ENCODE results near the gene ATXN1. TPM values are rescaled to one million over a fixed set of nuclear protein-coding genes. Genes with fewer than 3 reads are reported as not detected.

Gene ATXN1
- total RNA-seq, 2 donors from 2014 or later, result 121 to 135 TPM

DNA sequence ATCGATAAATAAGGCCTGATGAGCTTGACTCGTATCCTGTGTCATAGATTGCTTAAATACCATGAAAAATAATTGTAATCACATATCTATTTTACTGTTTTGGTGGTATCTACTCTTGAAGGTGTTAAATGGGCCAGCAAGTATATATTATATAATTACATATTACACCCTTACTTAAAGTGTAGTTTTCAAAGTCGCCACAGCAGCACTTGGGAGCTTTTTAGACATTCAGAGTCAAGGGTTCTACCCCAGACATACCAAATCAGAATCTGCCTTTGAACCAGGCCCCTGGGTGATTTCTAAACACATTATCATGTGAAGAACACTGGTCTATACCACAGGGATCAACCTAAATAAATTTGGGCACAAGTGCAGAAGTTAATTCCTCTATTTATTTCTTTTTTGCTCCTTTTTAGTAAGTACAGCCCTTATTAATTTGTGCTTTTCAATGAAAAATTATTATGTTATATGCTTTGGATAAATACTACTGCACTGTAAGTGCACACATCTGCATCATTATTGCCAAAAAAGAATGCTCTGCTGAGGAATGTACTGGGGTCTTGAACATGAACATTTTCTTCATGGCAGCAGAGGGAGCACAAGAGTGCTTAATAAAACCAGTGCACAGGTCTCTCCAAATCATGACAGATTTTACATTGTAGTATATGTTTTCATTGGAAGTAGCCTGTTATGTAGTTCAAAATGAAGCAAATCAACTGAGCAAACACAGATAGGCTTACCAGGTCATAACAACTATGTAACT lies 3.1 kb upstream of the ATXN1 start:
- no peak for ATAC-seq
- Mint-ChIP-seq H3K4me1 (peaks cover 41% of the 10 kb centered on the region), H3K36me3 (ENCODE audit: low read depth) (peaks cover 4% of the 10 kb centered on the region), H3K27ac (peak overlapping the region; percentile 99), H3K27me3 (no peaks in the 10 kb centered on the region), H3K4me3 (peak overlapping the region; percentile 41)
- H3K9me3 ChIP-seq (ENCODE audit: control insufficient read depth, low read length, poor library complexity, severe bottlenecking), result no peaks in the 10 kb centered on the region
- no peak for DNase-seq

DNA sequence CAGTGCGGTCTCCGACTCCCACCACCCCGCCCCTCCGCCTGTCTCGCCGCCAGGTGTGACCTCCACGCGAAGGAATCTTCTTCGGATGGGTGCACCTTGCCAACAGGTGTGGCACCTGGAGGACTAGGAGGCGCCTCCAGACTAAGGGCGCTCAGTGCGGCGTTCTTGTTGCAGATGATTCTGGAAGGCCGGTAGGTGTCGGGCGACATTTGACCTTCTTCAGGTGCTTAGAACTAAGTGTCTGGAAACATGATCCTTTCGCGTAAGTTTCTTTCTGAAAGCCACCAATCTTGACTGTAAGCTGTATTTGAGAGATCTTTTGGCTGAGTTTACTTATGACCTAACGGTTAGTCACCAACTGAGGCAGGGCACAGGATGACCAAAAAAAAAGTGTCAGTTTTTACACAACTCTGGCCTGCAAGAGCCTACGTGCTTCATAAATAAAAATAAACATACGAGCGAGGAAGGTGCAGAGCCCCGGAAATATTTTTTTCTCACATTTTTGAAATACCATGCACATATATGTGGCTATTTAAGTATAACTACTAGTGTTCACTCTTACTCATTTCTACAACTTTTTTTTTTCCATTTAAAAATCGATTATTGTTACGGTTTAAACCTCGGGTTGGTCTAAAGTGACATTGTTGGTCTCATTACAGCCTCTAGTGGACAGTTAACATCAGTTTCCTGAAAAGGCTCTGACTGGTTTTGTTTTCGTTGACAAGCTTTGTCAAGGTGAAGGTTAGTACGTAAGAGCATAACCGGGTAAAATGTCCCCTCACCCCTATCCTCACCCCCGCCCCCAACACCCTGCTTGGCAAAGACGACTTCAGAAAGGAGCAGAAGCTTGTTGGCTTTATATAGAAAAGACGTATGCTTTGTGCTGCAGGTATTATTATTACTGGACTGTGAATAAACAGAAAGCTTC lies 1.6 kb upstream of the ATXN1 start:
- Mint-ChIP-seq H3K4me1 (peaks cover 45% of the 10 kb centered on the region), H3K4me3 (peak overlapping the region; percentile 99), H3K36me3 (ENCODE audit: low read depth) (peaks cover 4% of the 10 kb centered on the region), H3K27ac (peak overlapping the region; percentile 99), H3K27me3 (no peaks in the 10 kb centered on the region)
- ATAC-seq (peak; percentile 34), DNase-seq (peak; percentile 43 to 59 (median 53))
- no peaks in the 10 kb centered on the region for H3K9me3 ChIP-seq (ENCODE audit: control insufficient read depth, low read length, poor library complexity, severe bottlenecking)

DNA sequence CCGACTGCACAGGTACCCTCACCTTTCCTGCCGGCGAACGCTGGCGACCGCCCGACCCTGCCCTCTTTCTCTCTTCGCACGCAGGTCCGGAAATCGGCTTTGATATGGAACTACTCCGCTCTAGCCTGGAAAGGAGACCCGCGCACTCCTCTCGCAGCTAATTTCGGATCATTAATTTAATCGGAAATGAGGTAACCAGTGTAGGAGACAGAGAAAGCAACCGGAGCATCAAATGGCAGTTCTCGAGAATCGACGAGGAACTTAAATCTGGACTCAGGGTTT lies 949 bp upstream of the ATXN1 start:
- Mint-ChIP-seq H3K27me3 (no peaks in the 10 kb centered on the region), H3K27ac (peak overlapping the region; percentile 99), H3K36me3 (ENCODE audit: low read depth) (peaks cover 4% of the 10 kb centered on the region), H3K4me3 (peak overlapping the region; percentile 99), H3K4me1 (peaks cover 49% of the 10 kb centered on the region)
- H3K9me3 ChIP-seq (ENCODE audit: control insufficient read depth, low read length, poor library complexity, severe bottlenecking), result no peaks in the 10 kb centered on the region
- no peak for DNase-seq
- ATAC-seq, result no peak

DNA sequence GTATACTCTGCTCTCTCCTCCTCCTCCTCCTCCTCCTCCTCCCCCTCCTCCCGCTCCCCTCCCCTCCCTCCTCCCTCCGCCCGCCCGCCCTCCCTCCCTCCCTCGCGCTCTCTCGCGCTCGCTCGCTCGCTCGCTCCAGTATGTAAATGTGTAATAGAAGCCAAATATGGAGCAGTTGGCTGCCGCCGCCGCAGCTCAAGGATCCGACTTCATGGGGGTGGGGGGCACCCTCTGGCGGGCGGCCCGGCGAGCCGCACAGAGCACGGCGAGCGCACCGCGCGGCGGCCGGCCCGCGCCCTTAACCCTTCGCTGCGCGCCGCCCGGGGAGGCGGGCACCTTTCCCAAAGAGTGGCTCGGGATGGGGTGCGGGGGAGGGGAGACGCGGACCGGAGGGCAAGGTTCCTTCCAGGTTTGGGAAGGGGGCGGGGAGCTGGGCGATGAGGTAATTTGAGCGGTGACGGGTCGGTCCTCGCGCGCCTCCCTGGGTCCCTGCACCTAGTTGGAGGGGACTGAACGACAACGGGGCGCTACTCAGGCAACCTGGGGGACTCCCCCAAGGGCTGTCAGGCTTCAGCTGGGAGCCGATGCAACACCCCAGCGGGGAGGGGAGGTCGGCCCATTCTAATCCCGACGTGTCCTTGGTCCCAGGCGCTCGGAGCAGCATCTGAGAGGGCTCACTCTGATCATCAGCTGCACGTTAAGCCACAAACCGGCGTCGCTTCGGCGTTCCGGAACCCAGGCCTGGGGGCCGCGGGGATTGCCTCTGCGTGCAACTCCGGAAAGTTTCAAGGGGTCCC lies 409 bp upstream of the ATXN1 start:
- peak; percentile 67 for ATAC-seq
- DNase-seq, result peak; percentile 73 to 81 (median 74)
- peaks cover 49% of the 10 kb centered on the region for H3K4me1 Mint-ChIP-seq
- H3K27me3 Mint-ChIP-seq, result no peaks in the 10 kb centered on the region
- H3K36me3 Mint-ChIP-seq (ENCODE audit: low read depth), result peaks cover 4% of the 10 kb centered on the region
- H3K9me3 ChIP-seq (ENCODE audit: control insufficient read depth, low read length, poor library complexity, severe bottlenecking), result no peaks in the 10 kb centered on the region
- peak overlapping the region; percentile 99 for H3K4me3 Mint-ChIP-seq
- peak overlapping the region; percentile 99 for H3K27ac Mint-ChIP-seq

DNA sequence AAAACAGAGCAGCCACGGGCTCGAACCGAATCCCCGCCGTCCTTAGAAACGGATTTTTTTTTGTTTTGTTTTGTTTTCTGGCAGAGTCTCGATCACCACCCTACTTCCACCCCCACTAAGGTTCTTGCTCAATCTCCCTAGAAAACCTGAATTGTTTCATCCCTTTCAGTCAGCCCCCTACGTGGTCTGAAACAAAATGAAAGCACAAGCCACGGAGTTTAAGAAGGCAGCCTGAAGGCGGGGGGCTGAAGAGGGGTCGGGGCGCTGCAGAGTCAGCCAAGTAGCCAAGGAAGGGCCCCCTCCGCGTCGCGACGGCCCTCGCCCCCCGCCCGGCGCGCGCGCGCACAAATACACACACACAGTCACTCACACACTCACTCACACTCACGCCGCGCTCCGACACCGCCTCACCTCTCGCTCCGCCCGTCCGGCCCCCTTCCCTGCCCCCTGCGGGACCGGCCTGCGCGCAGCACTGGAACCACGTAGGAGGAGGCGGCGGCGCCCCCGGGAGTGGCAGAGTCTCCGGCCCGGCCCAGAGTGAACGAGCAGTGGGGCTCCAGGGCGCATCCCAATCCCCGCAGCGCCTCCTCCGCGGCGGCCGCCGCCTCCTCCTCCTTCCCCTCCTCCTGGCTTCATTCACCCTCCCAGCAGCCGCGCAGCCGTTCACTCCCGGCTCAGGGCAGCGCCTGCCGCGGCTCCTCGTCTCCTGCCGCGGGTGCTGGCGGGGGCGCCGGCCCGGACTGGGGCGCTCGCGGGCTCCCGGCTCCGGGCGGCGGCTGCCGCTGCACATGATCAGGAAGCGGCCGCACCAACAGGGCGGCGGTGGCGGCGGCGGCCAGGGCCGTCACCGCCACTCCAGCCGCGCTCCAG lies 1.4 kb downstream of the ATXN1 start:
- ATAC-seq, result peak; percentile 24
- peak; percentile 60 to 62 (median 60) for DNase-seq
- Mint-ChIP-seq H3K27me3 (no peaks in the 10 kb centered on the region), H3K36me3 (ENCODE audit: low read depth) (peaks cover 4% of the 10 kb centered on the region), H3K27ac (peak overlapping the region; percentile 99), H3K4me1 (peaks cover 47% of the 10 kb centered on the region), H3K4me3 (peak overlapping the region; percentile 97)
- H3K9me3 ChIP-seq (ENCODE audit: control insufficient read depth, low read length, poor library complexity, severe bottlenecking), result no peaks in the 10 kb centered on the region

DNA sequence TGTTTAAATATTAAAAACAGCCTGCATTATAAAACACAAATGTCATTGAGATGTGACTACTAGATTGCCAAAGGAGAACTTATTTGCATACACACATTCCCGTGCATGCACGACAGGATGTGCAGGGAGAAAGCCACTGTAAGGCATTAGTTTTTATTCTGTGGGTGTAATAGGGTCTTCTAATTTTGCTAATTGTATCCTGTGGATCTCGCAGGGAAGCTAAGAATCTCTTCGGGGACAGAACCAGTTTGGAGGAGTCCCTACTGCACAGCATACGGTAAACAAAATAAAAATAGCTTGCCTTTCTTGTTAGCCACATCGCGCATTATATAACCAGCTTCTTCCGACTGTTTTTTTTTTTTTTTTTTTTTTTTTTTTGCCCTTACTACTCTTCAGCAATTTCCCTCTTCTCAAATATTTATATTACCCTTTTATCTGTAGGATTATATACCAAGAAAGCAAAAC lies 2.0 kb downstream of the ATXN1 start:
- Mint-ChIP-seq H3K27me3 (no peaks in the 10 kb centered on the region), H3K4me3 (peak overlapping the region; percentile 97), H3K27ac (peak overlapping the region; percentile 99), H3K36me3 (ENCODE audit: low read depth) (peaks cover 4% of the 10 kb centered on the region), H3K4me1 (peaks cover 47% of the 10 kb centered on the region)
- ATAC-seq (no peak), DNase-seq (no peak)
- no peaks in the 10 kb centered on the region for H3K9me3 ChIP-seq (ENCODE audit: control insufficient read depth, low read length, poor library complexity, severe bottlenecking)

DNA sequence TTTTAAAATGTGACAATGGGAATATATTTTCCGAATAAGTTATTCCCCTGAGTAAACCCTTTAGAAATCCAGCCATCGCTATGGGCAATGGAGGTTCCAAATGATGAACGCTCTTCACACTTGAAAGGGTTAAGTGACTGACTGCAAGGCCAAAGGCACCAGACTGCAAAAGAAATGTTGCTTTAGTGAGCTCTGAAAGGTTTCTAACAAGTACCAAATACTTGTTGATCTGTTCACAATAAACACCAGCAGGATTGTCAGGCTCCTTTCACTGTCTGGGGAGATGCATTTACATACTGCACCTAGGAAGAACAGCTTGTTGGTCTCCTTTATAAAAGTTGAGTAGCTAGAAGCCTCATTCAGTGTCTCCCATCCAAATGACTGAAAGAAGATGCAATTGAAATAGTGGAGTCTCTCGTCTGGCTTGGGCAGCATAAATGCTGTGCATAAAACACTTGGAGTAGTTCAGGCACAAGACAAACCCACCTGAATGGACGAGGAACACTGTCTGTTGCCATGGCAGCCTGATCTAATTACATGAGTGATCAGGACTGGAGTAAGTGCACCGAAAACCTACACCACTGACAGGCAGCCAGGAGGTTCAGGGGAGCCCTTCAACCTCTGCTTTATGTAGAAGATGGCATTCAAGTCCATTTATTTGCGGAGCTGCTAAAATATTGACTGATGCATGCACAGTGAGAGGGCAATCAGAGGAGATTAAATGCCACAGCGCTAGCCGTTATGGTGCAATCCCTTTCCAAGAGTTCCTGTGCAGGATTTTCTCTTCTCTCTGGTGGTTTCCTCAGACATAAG lies 2.9 kb downstream of the ATXN1 start:
- peak overlapping the region; percentile 99 for H3K27ac Mint-ChIP-seq
- DNase-seq, result no peak
- H3K27me3 Mint-ChIP-seq, result no peaks in the 10 kb centered on the region
- peaks cover 4% of the 10 kb centered on the region for H3K36me3 Mint-ChIP-seq (ENCODE audit: low read depth)
- no peak for ATAC-seq
- H3K4me3 Mint-ChIP-seq, result peak overlapping the region; percentile 97
- H3K9me3 ChIP-seq (ENCODE audit: control insufficient read depth, low read length, poor library complexity, severe bottlenecking), result no peaks in the 10 kb centered on the region
- H3K4me1 Mint-ChIP-seq, result peaks cover 44% of the 10 kb centered on the region

DNA sequence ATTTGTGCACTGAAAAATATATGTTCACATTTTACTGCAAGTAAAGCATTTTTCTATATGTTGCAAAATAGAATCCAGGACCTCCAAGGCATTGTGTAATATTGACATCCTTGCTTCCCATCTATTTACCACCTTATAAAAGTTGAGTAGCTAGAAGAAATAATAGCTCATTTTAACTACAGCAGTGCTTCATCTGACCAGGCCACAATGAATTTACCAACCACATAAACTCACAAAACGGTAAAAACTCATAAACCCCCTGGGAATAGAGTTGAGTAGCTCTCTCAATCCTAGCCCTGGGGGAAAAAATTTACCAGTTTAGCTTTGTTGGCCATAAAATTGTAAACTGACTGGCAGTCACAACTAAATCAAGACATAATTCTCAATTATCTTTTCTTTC lies 3.9 kb downstream of the ATXN1 start:
- DNase-seq, result no peak
- ATAC-seq, result no peak
- no peaks in the 10 kb centered on the region for H3K27me3 Mint-ChIP-seq
- peaks cover 5% of the 10 kb centered on the region for H3K36me3 Mint-ChIP-seq (ENCODE audit: low read depth)
- H3K27ac Mint-ChIP-seq, result peak overlapping the region; percentile 99
- H3K4me1 Mint-ChIP-seq, result peaks cover 43% of the 10 kb centered on the region
- no peaks in the 10 kb centered on the region for H3K9me3 ChIP-seq (ENCODE audit: control insufficient read depth, low read length, poor library complexity, severe bottlenecking)
- H3K4me3 Mint-ChIP-seq, result no peak overlapping the region

DNA sequence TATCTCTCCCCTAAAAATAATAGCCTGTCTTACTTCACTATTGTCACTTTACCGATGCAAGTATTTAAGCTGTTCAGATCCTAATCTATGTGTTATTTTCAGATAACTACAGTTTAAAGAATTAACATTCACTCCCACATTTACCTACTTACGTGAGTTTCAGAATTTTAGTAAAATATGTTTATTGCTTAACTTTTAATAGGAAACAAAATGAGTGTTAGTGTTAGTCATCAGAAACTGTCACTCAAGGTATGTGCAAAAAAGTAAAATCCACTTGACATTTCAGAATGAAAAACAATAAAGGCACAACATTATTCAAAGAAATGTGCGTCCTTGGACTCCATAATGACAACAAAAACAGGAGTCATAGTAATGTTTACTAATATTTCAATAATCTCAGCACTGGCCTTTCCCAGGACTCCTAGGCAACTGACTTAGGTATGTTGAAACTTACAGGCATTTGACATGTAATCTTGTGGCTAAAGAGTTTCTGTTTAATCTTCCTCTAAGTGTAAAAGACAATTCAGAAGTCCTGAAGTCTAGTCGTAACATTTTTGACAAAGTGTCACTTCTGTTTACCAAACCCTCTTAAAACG lies 4.5 kb downstream of the ATXN1 start:
- peaks cover 6% of the 10 kb centered on the region for H3K36me3 Mint-ChIP-seq (ENCODE audit: low read depth)
- H3K9me3 ChIP-seq (ENCODE audit: control insufficient read depth, low read length, poor library complexity, severe bottlenecking), result no peaks in the 10 kb centered on the region
- H3K4me3 Mint-ChIP-seq, result no peak overlapping the region
- no peak overlapping the region for H3K27ac Mint-ChIP-seq
- ATAC-seq, result no peak
- peaks cover 44% of the 10 kb centered on the region for H3K4me1 Mint-ChIP-seq
- H3K27me3 Mint-ChIP-seq, result no peaks in the 10 kb centered on the region
- DNase-seq, result no peak

DNA sequence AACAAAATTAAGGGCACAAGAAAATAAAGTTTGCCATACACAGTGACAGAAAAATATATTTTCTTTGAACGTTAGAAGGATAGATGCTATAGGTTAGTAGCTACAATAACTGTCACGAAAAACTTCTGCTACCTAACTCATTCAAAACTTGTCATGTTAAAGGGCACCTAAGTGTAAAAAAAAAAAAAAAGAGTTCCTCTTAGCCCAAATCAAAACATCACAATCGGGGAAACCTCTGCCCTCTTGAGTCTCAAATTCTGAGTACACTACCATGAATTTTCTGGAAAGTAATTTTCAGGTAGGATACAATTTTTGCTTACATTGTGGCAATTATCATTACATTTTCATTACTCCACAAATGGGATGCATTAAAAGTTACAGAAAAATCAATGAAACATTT lies 5.7 kb downstream of the ATXN1 start:
- Mint-ChIP-seq H3K36me3 (ENCODE audit: low read depth) (peaks cover 2% of the 10 kb centered on the region), H3K4me3 (no peak overlapping the region), H3K27me3 (no peaks in the 10 kb centered on the region), H3K27ac (peak overlapping the region; percentile 11), H3K4me1 (peaks cover 44% of the 10 kb centered on the region)
- DNase-seq (no peak), ATAC-seq (no peak)
- no peaks in the 10 kb centered on the region for H3K9me3 ChIP-seq (ENCODE audit: control insufficient read depth, low read length, poor library complexity, severe bottlenecking)

DNA sequence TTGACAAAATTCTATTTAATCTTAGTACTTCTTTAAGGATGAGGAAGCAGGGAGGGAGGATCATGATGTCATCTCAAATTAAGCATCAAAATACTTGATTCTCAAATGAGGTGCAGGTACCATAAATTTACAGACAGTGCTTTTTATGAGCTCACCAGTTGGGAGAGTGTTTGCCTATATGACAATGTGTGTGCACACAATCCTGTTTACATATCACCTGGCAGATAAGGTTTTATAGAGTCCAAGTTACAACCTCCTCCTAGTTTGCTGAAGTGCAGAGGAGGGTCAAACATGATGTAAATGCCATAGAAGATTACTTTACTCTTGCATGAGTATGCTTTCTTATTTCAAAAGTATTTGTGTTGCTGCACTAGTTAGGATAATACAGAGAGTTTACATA lies 6.4 kb downstream of the ATXN1 start:
- ATAC-seq, result no peak
- H3K4me3 Mint-ChIP-seq, result no peak overlapping the region

More for the DNA sequence above, 6.4 kb downstream of the ATXN1 start:
- H3K27ac Mint-ChIP-seq, result peak overlapping the region; percentile 11
- no peak for DNase-seq
- peaks cover 3% of the 10 kb centered on the region for H3K36me3 Mint-ChIP-seq (ENCODE audit: low read depth)
- H3K9me3 ChIP-seq (ENCODE audit: control insufficient read depth, low read length, poor library complexity, severe bottlenecking), result no peaks in the 10 kb centered on the region
- no peaks in the 10 kb centered on the region for H3K27me3 Mint-ChIP-seq
- peaks cover 47% of the 10 kb centered on the region for H3K4me1 Mint-ChIP-seq
